ENCODE measurements around the gene MMP23B.
"Not testable (repeated sequence)": the region's sequence is repeated elsewhere in the genome, so short reads cannot be mapped to it uniquely, and the experiment has no call there.

Gene MMP23B

DNA sequence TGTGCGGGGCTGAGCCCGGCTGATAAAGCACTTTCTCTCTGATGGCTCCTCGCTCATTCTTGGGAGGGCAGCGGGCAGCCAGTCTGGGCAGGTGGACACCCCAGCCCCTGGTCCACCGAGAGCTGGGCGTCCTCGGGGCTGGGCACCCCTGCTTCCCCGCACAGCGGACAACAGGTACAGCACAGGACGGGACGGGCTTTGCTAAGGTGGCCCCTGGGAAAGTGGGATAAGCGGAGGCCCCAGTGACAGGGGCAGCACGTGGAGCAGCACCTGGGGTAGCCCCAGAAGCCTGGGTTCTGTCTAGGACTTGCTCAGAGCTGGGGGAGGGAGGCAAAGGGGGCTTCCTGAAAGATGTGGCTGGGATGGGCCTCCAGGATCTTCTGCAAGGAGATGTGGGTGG is 2.6 kb downstream of the MMP23B start:
- not testable (repeated sequence) for DNase-seq

GRCh38 chr1:1636621-1637478 is 4.9 kb downstream of the MMP23B start:
- DNase-seq: not testable (repeated sequence)

DNA sequence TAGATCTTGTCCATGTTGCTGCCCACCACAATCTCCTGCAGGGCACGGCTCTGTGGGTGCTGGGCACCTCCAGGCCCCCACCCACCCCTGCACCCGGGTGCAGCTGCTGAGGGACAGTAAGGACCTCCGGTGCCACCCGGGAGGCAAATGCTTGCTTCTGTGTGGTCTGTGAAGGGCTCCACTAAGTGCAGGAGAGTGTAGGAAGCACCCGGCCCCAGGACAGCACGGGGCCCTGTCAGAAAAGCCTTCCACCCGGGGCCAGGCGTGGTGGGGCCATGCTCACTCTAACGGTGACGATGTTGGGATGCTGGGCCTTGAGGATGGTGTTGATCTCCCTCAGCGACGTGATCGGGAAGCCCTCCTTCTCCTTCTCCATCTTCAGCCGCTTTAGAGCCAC is 5.5 kb downstream of the MMP23B start:
- DNase-seq: peak in 1 of 5 donors; percentile 2

DNA sequence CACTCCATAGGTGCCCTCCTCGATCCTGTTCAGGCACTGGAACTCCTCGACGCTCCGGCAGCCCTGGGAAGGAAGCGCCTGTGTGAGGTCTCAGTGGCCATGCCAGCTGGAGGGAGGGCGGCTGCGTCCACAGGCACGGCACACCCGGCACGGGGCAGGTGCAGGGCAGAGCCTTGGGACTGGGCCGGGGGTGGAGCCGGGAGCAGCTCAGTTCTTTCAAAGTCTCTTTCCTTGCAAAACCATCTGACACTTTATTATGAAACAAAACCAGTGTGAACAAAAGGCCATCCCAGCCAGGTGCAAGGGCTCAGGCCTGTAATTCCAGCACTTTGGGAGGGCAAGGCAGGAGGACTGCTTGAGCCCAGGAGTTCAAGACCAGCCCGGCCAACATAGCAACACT is 6.6 kb downstream of the MMP23B start:
- not testable (repeated sequence) for DNase-seq

DNA sequence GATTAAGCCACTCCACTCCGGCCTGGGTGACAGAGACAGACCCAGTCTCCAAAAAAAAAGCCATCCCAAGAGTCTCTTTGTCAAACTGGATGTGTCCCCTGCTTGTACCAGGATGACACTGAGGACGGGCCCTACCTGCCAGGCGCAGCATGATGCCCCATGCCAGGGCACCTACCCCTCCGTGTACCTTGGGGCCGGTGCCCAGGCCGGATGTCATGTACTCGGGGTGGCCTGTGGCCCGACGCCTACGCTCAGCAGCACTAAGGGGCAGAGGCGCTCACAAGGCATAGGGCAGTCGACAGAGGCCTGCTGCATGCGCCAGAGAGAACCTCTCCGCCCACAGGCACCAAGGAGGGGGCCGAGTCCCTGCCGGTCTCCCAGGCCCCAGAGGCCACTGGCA is 7.4 kb downstream of the MMP23B start:
- DNase-seq: not testable (repeated sequence)

- DNase-seq: not testable (repeated sequence)
Observed at GRCh38 chr1:1640081-1640480, 8.1 kb downstream of the MMP23B start.

- not testable (repeated sequence) for DNase-seq
Observed at GRCh38 chr1:1640711-1641461, 8.9 kb downstream of the MMP23B start.

DNA sequence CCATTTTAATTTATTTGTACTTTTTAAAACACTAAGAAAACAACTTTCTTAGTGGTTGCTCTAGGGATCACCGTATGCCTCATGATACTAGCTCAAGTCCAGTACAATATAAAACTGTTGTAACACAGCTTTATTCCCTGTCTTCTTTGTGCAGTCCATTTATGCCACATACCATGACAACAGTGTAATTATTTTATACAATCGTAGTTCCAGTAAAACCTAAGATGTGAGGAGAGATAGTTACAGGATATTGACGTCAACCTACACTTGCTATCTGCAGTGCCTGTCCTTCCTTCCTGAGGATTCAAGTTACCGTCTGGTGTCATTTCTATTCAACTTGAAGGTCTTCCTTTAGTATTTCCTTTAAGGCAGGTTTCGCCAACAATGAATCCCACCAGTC is 14.4 kb downstream of the MMP23B start:
- not testable (repeated sequence) for DNase-seq

GRCh38 chr1:1647567-1648241 is 15.7 kb downstream of the MMP23B start:
- DNase-seq: not testable (repeated sequence)

DNA sequence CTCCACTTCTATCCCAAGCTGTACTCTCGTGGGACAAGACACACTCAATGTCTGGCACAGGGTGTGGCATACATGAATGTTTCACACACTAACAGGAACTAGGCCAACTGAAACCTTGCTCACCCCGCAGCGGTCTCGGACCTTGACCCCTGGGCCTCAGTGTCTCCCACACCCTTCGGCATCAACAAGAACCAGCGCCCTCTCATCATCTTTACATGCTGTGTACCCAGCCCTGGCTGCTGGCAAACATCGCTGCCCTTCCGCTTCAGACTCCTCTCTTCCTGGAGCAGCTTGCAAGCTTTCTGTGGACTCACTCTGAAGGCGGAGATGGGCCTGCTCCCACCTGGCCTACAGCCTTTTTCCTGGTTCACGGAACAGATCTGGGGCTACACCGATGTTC is 16.3 kb downstream of the MMP23B start:
- DNase-seq: not testable (repeated sequence)

DNA sequence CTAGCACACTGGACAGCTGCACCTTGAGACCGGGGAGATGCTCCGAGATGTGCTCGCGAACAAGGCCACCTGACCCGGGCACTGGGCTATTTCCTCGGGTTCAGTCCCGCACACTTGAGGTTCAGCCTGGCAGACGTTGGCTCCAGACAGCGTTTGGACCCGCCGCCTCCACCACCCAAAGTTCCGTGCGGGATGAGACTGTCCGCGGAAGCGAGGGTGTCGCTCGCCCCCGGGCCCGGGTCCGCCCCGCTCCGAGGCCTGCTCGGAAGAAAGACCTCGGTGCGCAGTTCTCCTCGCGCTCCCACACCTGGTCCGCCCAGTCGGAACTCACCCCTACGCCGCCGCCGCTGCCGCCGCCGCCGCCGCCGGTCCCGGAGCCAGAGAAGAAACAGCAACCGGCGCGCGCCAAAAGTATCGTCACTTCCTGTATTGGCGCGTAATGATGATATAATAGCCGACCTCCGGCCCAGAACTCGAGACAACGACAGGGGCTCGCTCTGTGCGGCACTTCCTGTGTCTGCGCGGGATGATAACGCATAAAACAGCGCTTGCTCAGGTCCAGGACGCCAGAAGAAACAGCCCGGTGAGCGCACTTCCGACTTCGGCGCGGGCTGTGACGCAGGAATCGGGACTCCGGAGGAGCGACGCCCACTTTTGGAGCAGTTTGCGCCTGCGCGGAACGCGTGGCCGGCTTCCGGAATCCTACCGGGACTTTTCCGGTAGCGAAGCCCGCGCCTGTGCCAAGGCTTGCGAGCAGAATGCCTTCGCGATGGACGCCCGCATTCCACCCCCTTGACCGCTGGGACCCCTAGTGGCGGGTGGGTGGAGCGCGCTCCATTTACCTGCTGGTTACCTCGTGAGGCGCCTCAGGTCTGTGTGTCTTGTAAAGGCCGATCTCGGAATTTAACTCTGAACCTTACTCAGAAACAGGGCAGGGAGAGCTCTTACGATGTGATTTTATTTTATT is 26.9 kb downstream of the MMP23B start, which contains the start of gene CDK11B:
Gene CDK11B, minus strand, starts transcription at position 422 of the 967 bp plus-strand sequence. CDS start 1,519 bp downstream, outside the sequence.
- peak; percentile 92 to 100 (median 96) for DNase-seq

- DNase-seq: not testable (repeated sequence)
Observed at GRCh38 chr1:1662392-1662791, 30.4 kb downstream of the MMP23B start.

DNA sequence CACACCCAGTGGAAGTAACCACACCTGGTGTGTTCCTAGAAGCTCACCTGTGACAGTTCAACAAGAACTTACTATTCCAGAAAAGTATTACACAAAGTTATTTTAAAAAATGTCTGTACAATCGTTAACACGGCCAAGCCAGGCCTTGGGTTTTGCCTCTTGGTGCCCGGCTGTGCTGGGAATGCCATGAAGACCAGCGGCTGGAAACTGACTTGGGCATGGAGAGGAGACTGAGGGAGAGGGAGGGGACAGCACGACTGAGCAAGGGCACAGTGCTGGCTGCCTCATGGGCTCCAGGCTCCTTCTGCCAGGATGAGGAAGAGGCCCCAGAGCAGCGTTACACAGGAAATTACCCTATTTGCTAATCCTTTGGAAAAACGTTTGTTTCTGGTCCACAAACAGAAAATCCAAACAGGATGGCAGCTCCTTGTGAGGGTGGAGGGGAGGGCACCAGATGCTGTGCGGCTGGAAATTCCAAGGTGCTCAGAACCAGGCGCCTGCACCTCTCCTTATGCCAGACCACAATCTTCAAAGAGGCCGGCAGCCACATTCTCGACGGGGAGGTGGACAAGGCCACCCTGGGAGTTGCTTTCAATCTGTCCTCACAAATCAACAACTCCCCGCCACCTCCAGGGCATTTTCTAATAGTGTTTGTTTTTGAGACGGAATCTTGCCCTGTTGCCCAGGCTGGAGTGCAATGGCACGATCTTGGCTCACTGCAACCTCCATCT is 31.0 kb downstream of the MMP23B start:
- DNase-seq: not testable (repeated sequence)

GRCh38 chr1:1664318-1664717 is 32.3 kb downstream of the MMP23B start:
- DNase-seq: not testable (repeated sequence)

DNA sequence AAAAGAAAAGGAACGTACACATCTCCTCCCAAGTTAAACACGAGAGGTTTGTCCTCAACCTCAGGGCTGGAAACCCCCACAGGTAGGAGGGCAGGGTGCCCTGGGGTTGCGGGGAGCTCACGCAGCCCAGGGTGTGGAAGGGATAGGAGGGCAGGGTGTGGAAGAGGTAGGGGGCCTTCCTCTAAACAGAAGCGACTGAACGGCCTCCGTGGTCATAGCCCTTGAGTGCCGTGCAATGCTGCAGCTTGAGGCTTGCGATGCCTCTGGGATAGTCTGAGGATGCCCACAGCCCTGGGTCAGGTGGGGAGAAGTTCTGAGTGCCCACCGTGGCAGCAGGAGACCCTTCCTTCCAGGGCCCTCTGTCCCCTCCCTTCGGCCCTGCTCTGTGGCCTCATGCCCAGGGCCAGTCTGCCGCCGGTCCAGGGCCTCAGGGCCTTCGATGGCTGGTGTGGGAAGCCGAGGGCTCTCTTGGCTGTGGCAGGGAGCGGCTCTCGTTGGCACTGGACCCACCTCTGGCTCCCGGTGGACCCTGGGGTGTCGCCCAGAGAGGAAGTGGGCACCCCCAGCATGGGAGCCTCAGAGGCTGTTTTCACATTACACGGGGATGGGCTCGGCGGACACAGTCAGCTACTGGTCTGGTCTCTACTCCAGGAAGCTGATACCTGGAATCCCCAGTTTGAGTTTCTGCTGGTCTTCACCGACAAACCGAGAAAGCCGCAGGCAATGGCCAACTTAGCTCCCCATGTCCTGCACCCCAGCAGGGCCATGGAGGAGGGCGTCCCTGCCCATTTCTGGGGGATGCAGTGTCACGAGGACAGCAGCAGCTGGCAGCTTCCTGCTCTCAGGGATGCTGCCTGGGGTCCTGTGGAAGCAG is 33.2 kb downstream of the MMP23B start:
- no peak for DNase-seq

- peak in 2 of 5 donors; percentile 17 to 18 for DNase-seq
Observed at GRCh38 chr1:1665815-1666251, 33.9 kb downstream of the MMP23B start.

DNA sequence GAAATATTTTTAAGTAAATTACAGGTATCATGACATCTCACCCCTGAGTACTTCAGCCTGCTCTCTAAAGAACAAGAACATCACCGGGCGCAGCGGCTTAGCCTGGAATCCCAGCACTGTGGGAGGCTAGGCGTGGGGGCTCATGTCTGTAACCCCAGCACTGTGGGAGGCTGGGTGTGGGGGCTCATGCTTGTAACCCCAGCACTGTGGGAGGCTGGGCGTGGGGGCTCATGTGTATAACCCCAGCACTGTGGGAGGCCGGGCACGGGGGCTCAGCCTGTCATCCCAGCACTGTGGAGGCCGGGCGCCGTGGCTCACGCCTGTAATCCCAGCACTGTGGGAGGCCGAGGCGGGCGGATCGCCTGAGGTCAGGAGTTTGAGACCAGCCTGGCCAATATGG is 34.6 kb downstream of the MMP23B start:
- no peak for DNase-seq

DNA sequence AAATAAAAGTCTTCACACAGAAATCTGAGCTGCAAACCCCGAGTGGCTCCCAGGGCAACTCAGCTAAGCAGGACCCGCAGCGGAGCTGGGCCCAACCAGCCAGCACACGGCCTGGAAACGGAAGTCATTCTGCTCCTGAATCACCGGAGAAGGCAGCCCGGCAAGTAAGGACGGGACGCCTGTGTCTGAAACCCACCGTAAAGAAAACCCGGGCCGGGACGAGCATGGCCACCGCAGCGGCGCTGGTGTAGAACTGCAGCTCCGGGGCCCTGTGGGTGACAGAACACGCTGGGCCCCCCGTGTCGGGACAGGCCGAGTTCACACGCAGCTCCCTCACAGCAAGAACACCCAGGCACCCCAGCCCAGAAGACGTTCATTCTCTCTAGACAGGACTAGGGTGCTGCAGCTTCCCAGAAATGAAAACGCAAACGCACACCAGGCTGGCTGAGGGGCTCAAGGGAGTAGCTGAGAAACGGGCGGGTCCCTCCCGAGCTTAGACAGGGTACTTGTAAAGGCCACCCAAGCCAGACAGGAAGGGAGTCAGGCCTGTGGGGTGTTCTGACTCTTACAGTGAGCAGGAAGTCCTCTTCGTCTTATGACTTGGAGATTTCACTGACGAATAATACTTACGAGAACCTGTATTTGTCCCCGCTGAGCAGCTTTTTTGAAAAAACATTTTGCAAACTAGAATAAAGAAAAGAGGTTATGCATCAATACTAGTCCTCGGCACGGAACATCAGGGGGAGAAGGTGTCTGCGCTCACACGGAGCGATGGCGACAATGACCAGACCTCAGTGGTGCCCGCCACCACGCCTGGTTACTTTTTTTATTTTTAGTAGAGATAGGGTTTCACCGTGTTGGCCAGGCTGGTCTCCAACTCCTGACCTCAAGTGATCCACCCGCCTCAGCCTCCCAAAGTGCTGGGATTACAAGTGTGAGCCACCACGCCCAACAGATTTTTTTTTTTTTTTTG is 37.8 kb downstream of the MMP23B start:
- DNase-seq: no peak

GRCh38 chr1:1670866-1671265 is 38.9 kb downstream of the MMP23B start:
- DNase-seq: no peak
